Measurements from ENCODE around the gene TBR1.

TBR1 gene

GRCh38 chr2:161415987-161416707, at the start of gene TBR1:
Gene TBR1 (plus strand): TSS chr2:161416297. CDS start chr2:161416411, 114 bp downstream.
- DNase-seq (ENCODE audit: low spot score) = no peak

- no peak for DNase-seq (ENCODE audit: low spot score)
Observed at GRCh38 chr2:161367675-161368074, 48.4 kb upstream of the TBR1 start.

- no peak for DNase-seq (ENCODE audit: low spot score)
Observed at GRCh38 chr2:161369311-161369710, 46.8 kb upstream of the TBR1 start.

GRCh38 chr2:161370981-161371380, 45.1 kb upstream of the TBR1 start:
- no peak for DNase-seq (ENCODE audit: low spot score)

- no peak for DNase-seq (ENCODE audit: low spot score)
Observed at GRCh38 chr2:161371869-161372268, 44.2 kb upstream of the TBR1 start.

GRCh38 chr2:161373942-161374341, 42.2 kb upstream of the TBR1 start:
- no peak for DNase-seq (ENCODE audit: low spot score)

GRCh38 chr2:161374446-161374845, 41.7 kb upstream of the TBR1 start:
- DNase-seq (ENCODE audit: low spot score) = no peak

- no peak for DNase-seq (ENCODE audit: low spot score)
Observed at GRCh38 chr2:161379740-161380139, 36.4 kb upstream of the TBR1 start.

GRCh38 chr2:161381546-161381945, 34.6 kb upstream of the TBR1 start:
- no peak for DNase-seq (ENCODE audit: low spot score)

GRCh38 chr2:161382747-161383146, 33.4 kb upstream of the TBR1 start:
- DNase-seq (ENCODE audit: low spot score) = no peak

- no peak for DNase-seq (ENCODE audit: low spot score)
Observed at GRCh38 chr2:161384864-161385263, 31.2 kb upstream of the TBR1 start.

- no peak for DNase-seq (ENCODE audit: low spot score)
Observed at GRCh38 chr2:161386228-161386824, 29.8 kb upstream of the TBR1 start.

GRCh38 chr2:161388146-161388779, 27.8 kb upstream of the TBR1 start:
- no peak for DNase-seq (ENCODE audit: low spot score)

- DNase-seq (ENCODE audit: low spot score) = no peak
Observed at GRCh38 chr2:161391737-161392506, 24.2 kb upstream of the TBR1 start.

- DNase-seq (ENCODE audit: low spot score) = no peak
Observed at GRCh38 chr2:161400076-161400475, 16.0 kb upstream of the TBR1 start.

GRCh38 chr2:161402297-161402696, 13.8 kb upstream of the TBR1 start:
- DNase-seq (ENCODE audit: low spot score) = no peak

- DNase-seq (ENCODE audit: low spot score) = no peak
Observed at GRCh38 chr2:161406316-161406715, 9.8 kb upstream of the TBR1 start.

GRCh38 chr2:161407597-161407996, 8.5 kb upstream of the TBR1 start:
- DNase-seq (ENCODE audit: low spot score) = no peak

- no peak for DNase-seq (ENCODE audit: low spot score)
Observed at GRCh38 chr2:161409308-161409907, 6.7 kb upstream of the TBR1 start.

GRCh38 chr2:161412346-161412745, 3.8 kb upstream of the TBR1 start:
- no peak for DNase-seq (ENCODE audit: low spot score)

- peak; percentile 56 for DNase-seq (ENCODE audit: low spot score)
Observed at GRCh38 chr2:161414042-161415033, 1.8 kb upstream of the TBR1 start.
